H1 (cell line): ENCODE results near the gene ACOT12. TPM values are rescaled to one million over a fixed set of nuclear protein-coding genes. Genes with fewer than 3 reads are reported as not detected.

Experiments
- CBX5 ChIP-seq: fragments of 300-800, 300-1000 bp; sonication (generic); IDR thresholded peaks from 2 replicates; pipeline ENCODE4 v1.7.1; 2016; ENCODE audit warnings: antibody characterized with exemption, low read length, low read depth
- polyA plus RNA-seq, 7 experiments: library from polyadenylated mRNA; depleted of rRNA in 3 of 7; stranded (reverse) in 5 of 7; unstranded in 2 of 7; fragments of >200 nt in 5 of 7; fragments of 200-250 nt in 2 of 7; gene quantifications; 1 replicate in 5 of 7; 2 replicates in 1 of 7; 4 replicates in 1 of 7; pipeline versions ENCODE4 v1.2.1 to v1.2.3, GENCODE V29; 2011 to 2013; ENCODE audit warnings: missing spikeins in 2 of 7, mixed read lengths in 2 of 7
- total RNA-seq: library from RNA; stranded (reverse); fragmentation: NEBNext Ultra II Directional; extraction: Animal tissue kit (Norgen Biotek cat#: 25700); gene quantifications from 2 replicates; pipeline ENCODE4 v1.2.1, GENCODE V29; 2021

Gene ACOT12
- total and polyA plus RNA-seq, 2 of the 8 experiments (the other 6 are each of a cell fraction or from before 2014, with no cell fraction given), result 0.29 TPM; not detected in 1

DNA sequence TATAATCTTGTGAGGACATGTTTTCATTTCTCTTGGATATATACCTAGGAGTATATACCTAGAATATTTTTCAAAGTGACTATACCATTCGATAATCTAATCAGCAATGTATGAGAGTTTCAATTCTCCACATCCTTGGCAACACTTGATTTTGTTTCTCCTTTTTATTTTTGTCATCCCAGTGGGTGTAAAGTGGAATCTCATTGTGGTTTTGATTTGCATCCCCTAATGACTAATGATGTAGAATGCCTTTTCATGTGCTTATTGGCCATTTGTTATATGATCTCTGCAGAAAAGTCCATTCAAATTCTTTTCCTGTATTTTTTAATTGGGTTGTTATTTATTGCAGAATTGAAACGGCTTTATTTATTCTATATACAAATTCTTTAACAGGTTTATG is 77.4 kb downstream of the ACOT12 start (continued):
- TF ChIP-seq CBX5, result no peak
